ENCODE data around the gene MAP1LC3B2.

- no peak for TF ChIP-seq ZC3H10 (CRISPR knock-in tag; IDR thresholded peaks at IDR 0.05)
- TF ChIP-seq TCF4 (CRISPR knock-in tag; IDR thresholded peaks at IDR 0.05; ENCODE audit: borderline replicate concordance): no peak
- no peak for TF ChIP-seq RARB (CRISPR knock-in tag; IDR thresholded peaks at IDR 0.05)
- TF ChIP-seq ARNTL (CRISPR knock-in tag; IDR thresholded peaks at IDR 0.05; ENCODE audit: borderline replicate concordance, low read depth): no peak
- no peak for TF ChIP-seq CREB5 (CRISPR knock-in tag; IDR thresholded peaks at IDR 0.05; ENCODE audit: low read depth)
- TF ChIP-seq ZFP30 (CRISPR knock-in tag; IDR thresholded peaks at IDR 0.05): no peak
- no peak for TF ChIP-seq OSR1 (CRISPR knock-in tag; IDR thresholded peaks at IDR 0.05)
- no peak for TF ChIP-seq ZNF70 (CRISPR knock-in tag; IDR thresholded peaks at IDR 0.05)
- no peak for TF ChIP-seq ZFP3 (CRISPR knock-in tag; IDR thresholded peaks at IDR 0.05)
- TF ChIP-seq ZNF8 (CRISPR knock-in tag; IDR thresholded peaks at IDR 0.05): no peak
- no peak for TF ChIP-seq BACH2 (CRISPR knock-in tag; IDR thresholded peaks at IDR 0.05; ENCODE audit: borderline replicate concordance)
- no peak for TF ChIP-seq PATZ1 (CRISPR knock-in tag; IDR thresholded peaks at IDR 0.05; ENCODE audit: borderline replicate concordance)
These were observed 45.2 kb upstream of the MAP1LC3B2 start for GRCh38 chr12:116513944-116514343.
